ENCODE measurements around the gene EGLN1. TPM values are rescaled to one million over a fixed set of nuclear protein-coding genes. Genes with fewer than 3 reads are reported as not detected.

Gene EGLN1
- total RNA-seq, 4 donors from 2014 or later: 53.2 to 76.7 (median 60.1) TPM

DNA sequence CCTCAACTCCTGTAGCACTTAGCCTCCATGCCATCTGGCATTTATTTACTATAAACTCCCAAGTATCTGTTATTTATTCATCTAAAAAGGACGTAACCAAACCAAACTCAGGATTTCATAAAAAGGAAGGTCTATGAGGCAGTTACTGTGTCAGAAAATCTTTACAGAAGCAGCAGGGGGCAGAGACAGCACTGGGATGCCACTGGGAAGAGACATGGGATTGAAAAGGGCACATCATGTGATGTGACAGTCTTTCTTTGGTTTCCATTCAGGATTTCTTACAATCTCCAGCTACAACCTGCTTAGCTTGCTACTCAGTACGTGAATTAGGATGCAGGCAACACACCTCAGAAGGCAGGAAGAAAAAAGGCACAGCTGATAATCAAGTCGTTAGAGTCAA lies 52.8 kb downstream of the EGLN1 start:
- Histone ChIP-seq H3K36me3 (peaks cover 0 to 57% (median 0%) of the 10 kb centered on the region in 3 donors), H3K4me3 (no peak overlapping the region), H3K27me3 (no peaks in the 10 kb centered on the region), H3K4me1 (peaks cover 0 to 4% (median 0%) of the 10 kb centered on the region in 4 donors), H3K27ac (no peak overlapping the region), H3K9me3 (no peaks in the 10 kb centered on the region)
- TF ChIP-seq POLR2A (IDR thresholded peaks at IDR 0.05) (no peak), EP300 (IDR thresholded peaks at IDR 0.05) (no peak)
- TF ChIP-seq, protein P1, sequence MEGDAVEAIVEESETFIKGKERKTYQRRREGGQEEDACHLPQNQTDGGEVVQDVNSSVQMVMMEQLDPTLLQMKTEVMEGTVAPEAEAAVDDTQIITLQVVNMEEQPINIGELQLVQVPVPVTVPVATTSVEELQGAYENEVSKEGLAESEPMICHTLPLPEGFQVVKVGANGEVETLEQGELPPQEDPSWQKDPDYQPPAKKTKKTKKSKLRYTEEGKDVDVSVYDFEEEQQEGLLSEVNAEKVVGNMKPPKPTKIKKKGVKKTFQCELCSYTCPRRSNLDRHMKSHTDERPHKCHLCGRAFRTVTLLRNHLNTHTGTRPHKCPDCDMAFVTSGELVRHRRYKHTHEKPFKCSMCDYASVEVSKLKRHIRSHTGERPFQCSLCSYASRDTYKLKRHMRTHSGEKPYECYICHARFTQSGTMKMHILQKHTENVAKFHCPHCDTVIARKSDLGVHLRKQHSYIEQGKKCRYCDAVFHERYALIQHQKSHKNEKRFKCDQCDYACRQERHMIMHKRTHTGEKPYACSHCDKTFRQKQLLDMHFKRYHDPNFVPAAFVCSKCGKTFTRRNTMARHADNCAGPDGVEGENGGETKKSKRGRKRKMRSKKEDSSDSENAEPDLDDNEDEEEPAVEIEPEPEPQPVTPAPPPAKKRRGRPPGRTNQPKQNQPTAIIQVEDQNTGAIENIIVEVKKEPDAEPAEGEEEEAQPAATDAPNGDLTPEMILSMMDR (IDR thresholded peaks at IDR 0.05): no peak
- DNase-seq (ENCODE audit: low spot score in 2 of 2): no peak
- WGBS, 2 donors: 67 to 76% methylated on average over 3 of the region's 3 CpGs

DNA sequence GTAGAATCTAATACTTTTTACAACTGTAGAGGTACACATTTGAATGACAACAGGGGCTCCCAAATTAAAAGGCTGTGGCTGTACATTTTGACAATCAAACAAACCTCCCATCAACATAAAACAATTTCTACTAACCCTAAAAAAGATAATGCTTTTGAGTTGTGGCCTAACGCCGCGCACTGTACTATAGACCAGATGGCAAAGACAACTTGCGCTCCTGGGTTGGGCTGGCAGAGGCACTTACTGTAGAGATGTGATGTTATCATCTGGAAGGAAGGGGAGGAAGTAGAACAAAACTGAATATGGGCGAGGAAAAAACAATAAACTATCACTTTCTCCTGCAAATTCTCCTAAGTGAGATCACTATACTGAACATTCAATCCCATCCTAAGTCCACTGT lies 57.9 kb downstream of the EGLN1 start:
- no peaks in the 10 kb centered on the region for H3K9me3 ChIP-seq
- no peaks in the 10 kb centered on the region for H3K27me3 ChIP-seq
- H3K27ac ChIP-seq: no peak overlapping the region
- WGBS, 2 donors: 92% methylated on average over 5 of the region's 5 CpGs
- DNase-seq (ENCODE audit: low spot score in 2 of 2): no peak
- no peak for TF ChIP-seq POLR2A (IDR thresholded peaks at IDR 0.05)
- no peak for TF ChIP-seq EP300 (IDR thresholded peaks at IDR 0.05)
- no peak overlapping the region for H3K4me3 ChIP-seq
- peaks cover 0 to 7% (median 0%) of the 10 kb centered on the region in 4 donors for H3K4me1 ChIP-seq
- H3K36me3 ChIP-seq: peaks cover 0 to 53% (median 0%) of the 10 kb centered on the region in 3 donors

DNA sequence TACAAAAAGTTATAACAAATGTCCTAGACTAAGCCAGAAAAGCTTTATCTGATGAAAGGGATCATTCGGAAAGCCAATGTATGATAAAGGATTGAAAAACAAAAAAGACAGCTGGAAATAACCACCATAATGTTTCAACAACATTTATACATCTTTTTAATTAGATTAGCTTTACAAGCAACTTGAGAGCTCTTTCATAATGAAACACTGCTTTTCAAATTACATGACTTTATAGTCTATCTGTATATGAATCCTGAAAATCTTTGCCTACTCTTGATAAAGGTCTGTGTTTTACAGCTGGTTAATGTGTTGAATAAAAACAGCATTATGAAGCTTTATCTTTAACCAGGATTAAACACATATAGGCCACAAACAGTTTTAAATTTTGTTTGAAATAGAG lies 58.5 kb downstream of the EGLN1 start:
- 88 to 89% methylated on average over 1 of the region's 1 CpG for WGBS, 2 donors
- TF ChIP-seq, protein P1 (IDR thresholded peaks at IDR 0.05): no peak
- TF ChIP-seq EP300 (IDR thresholded peaks at IDR 0.05): no peak
- no peak for TF ChIP-seq POLR2A (IDR thresholded peaks at IDR 0.05)
- Histone ChIP-seq H3K4me1 (peaks cover 0 to 6% (median 0%) of the 10 kb centered on the region in 4 donors), H3K27ac (no peak overlapping the region), H3K4me3 (no peak overlapping the region), H3K36me3 (peaks cover 0 to 47% (median 0%) of the 10 kb centered on the region in 3 donors), H3K27me3 (no peaks in the 10 kb centered on the region), H3K9me3 (no peaks in the 10 kb centered on the region)
- no peak for DNase-seq (ENCODE audit: low spot score in 2 of 2)

DNA sequence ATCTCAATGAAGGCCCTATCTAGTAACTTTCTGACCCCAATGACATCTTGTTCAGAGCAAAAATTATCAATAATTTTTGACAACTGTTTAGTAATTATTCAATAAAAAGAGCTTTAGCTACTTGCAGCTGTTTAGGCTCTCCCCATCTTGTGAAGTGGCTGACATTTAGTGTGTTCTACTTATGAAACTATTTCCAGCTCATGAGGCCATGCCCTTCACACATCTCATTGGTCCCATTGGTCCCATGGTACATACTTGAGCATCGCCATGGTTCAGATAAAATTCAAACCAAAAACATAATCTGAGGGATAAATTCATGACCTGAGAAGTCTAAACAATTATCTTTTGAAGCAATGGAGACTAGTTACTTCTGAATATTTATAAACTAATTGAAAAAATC lies 59.8 kb downstream of the EGLN1 start:
- peaks cover 0 to 37% (median 0%) of the 10 kb centered on the region in 3 donors for H3K36me3 ChIP-seq
- TF ChIP-seq POLR2A (IDR thresholded peaks at IDR 0.05) (no peak), EP300 (IDR thresholded peaks at IDR 0.05) (no peak)
- TF ChIP-seq, protein P1 (IDR thresholded peaks at IDR 0.05): no peak
- H3K9me3 ChIP-seq: no peaks in the 10 kb centered on the region
- WGBS, 2 donors: 61 to 88% methylated on average over 1 of the region's 1 CpG
- no peak overlapping the region for H3K27ac ChIP-seq
- no peak overlapping the region for H3K4me3 ChIP-seq
- no peaks in the 10 kb centered on the region for H3K27me3 ChIP-seq
- DNase-seq (ENCODE audit: low spot score in 2 of 2): no peak
- H3K4me1 ChIP-seq: peaks cover 0 to 15% (median 0%) of the 10 kb centered on the region in 4 donors

DNA sequence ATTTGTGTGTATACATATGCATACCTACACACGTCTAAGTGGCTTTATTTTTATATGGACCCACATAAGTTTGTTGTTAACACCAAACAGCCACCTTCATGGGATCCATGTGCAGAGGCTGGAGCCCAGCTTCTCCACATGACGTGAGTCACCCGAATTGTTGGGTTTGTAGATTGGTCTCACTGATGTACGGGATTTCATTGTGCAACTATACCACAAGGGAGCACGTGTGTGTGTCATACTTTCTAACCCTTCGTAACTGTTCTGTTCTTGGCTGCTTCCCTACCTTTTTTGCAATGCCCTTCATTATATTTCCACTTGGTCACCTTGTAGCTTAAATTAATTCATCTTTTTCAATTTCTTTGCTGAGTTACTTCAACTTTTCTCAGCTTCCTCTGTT lies 63.0 kb downstream of the EGLN1 start:
- no peaks in the 10 kb centered on the region for H3K27me3 ChIP-seq
- H3K36me3 ChIP-seq: peaks cover 0 to 11% (median 0%) of the 10 kb centered on the region in 3 donors
- H3K4me3 ChIP-seq: no peak overlapping the region
- WGBS, 2 donors: 75% methylated on average over 6 of the region's 6 CpGs
- H3K27ac ChIP-seq: no peak overlapping the region
- peaks cover 0 to 15% (median 0%) of the 10 kb centered on the region in 4 donors for H3K4me1 ChIP-seq
- DNase-seq (ENCODE audit: low spot score in 2 of 2): peak in 1 of 2 donors; percentile 68
- no peaks in the 10 kb centered on the region for H3K9me3 ChIP-seq
- TF ChIP-seq, protein P1 (IDR thresholded peaks at IDR 0.05): no peak
- peak in 1 of 2 donors; percentile 87 for TF ChIP-seq EP300 (IDR thresholded peaks at IDR 0.05)

Data from tibial nerve (tissue), 4 donors.